HG03097 (cell line): ENCODE data around the gene VPS41.
"Not testable (repeated sequence)": the region's sequence is repeated elsewhere in the genome, so short reads cannot be mapped to it uniquely, and the experiment has no call there.

ENCODE experiments used
- ATAC-seq: cut with Tn5 transposase; IDR thresholded peaks from one replicate; pipeline ENCODE4 v1.9.1; 2021; ENCODE audit not compliant: unreplicated experiment, low FRiP score

VPS41 gene

DNA sequence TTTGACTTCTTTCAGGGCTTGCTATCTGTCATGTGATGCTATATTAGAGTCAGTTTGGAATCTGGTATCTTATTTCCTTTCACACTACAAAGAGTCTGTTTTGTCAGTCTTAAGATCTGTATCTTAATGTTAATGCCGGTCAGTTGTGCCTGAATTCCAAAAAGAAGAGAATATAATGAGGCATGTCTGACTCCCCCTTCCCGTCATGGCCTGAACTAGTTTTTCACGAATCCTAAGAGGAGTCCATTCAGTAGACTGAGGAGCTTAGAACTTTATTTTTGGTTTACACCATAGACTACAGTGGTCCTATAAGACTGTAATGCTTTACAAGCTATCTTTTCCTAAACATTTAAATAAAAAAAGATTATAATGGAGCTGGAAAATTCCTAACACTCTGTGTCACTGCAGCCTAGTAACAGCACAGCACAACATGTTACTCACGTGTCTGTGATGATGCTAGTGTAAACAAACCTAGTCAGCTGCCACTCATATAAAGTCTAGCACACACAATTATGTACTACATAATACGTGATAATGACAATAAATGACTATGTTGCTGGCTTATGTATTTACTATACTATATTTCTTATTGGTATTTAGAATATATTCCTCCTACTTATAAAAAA lies 50.6 kb downstream of the VPS41 start:
- no peak for ATAC-seq

DNA sequence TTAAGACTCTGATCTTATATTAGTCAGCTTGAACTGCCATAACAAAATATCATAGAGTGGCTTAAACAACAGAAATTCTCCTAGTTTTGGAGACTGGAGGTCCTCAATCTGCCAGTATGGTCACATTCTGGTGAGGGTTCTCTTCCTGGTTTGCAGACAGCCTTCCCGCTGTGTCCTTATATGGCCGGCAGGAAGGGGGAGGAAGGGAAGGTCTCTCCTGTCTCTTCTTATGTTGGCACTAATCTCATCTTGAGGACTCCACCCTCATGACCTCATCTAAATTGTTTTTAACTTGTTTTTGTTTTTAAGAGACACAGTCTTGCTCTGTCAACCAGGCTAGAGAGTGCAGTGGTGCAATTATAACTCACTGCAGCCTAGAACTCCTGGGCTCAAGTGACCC lies 53.1 kb downstream of the VPS41 start:
- ATAC-seq, result no peak

DNA sequence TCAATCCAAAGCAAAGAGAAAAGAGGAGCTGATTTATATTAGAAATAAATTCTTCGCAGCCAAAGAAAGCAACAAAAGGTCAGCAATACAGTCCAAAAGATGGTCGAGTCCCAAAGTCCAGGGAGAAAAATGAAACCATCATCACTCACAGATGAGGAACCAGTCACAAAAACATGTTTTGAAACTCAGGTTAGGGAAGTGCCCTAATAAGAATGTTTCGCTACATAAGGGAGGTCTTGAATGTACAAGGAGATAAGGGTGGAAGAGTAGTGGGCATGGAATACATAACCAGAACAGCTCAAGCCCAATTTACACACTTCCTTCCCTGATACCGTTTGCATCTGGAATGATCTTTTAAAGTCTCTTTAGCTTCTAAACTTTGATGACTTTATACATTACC lies 53.6 kb downstream of the VPS41 start:
- ATAC-seq, result no peak

DNA sequence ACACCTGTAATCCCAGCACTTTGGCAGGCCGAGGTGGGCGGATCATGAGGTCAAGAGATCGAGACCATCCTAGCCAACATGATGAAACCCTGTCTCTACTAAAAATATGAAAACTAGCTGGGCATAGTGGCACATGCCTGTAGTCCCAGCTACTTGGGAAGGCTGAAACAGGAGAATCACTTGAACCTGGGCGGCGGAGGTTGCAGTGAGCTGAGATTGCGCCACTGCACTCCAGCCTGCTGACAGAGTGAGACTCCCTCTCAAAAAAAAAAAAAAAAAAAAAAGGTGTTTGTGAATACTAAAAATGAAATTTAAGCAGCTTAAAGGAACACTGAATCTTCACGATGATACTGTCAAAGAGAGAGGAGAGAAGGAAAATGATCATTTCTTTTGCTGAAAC lies 54.0 kb downstream of the VPS41 start:
- ATAC-seq, result not testable (repeated sequence)

DNA sequence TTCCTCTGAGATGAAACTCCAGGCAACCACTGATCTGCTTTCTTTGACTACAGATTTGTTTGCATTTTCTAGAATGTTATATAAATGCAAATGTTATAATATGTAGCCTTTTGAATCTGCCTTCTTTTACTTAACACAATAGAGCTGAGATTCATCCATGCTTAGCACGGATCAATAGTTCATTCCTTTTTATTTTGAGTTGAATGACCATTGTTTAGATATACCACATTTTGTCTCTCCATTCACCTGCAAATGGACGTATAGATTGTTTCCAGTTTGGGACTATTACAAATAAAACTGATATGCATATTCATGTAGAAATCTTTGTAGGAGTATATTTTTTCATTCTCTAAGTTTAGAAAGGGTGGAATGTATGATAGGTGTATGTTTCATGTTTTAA lies 57.7 kb downstream of the VPS41 start:
- no peak for ATAC-seq

DNA sequence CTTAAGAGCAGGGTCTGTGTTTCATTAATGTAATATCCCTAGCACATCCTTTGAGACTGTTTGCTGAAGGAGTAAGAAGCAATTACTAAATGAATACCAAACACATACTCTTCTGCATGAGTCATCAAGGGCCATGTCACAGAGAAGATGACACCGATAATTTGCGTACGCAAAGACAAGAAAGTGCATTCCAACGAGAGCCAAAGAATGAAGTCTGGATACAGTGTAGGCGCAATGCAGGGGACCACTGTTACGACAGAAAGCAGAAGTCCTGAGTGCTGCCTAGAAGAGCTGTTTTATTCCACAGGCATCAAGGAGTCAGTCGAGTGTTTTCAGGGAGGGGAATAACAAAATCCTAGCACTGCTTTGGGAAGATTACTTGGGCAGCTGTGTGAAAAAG lies 62.7 kb downstream of the VPS41 start:
- ATAC-seq, result no peak

DNA sequence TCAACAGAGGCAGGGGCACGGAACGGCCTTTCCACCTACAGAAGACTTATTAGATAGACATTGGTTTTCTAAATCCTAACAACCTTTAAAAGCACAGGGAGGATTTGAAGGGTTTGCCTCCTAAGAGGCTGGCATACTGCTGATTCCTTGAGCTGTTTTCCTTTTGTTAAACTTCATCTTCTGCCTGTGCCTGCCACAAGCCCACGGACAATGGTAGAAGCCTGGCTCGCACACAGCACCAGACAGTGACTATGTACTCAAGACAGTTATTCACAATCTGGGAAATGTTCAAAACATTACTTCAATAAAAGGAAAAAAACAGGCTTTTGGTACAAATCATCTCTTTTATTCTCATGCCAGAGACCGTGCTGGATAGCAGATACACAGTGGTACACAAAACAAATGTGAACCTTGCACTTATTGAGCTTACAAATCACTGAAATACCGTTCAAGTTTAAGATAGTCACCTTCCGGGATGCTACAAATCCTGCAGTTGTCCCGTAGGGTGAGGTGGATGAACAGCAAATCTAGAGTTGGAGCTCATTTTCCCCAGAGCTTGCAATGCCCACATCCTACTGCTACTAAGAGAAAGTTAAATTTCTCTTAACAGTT lies 63.9 kb downstream of the VPS41 start:
- no peak for ATAC-seq

DNA sequence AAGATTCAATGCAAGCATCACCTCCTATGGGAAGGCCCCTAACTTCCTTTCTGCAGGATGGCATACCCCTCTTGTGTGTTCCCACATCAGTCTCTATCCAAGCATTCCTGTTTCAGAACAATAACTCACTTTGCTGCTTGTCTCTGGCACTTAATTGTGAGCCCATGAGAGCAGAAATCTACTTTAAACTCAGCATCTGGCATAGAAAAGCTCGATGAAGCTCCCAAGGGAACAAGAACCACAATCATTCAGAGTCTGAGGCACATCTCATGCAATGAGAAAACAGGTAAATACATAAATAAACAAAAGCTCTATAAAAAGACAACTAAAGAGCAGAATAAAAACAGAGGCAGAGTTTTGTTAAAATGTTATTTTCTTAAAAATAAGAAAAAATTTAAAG lies 66.2 kb downstream of the VPS41 start:
- no peak for ATAC-seq

DNA sequence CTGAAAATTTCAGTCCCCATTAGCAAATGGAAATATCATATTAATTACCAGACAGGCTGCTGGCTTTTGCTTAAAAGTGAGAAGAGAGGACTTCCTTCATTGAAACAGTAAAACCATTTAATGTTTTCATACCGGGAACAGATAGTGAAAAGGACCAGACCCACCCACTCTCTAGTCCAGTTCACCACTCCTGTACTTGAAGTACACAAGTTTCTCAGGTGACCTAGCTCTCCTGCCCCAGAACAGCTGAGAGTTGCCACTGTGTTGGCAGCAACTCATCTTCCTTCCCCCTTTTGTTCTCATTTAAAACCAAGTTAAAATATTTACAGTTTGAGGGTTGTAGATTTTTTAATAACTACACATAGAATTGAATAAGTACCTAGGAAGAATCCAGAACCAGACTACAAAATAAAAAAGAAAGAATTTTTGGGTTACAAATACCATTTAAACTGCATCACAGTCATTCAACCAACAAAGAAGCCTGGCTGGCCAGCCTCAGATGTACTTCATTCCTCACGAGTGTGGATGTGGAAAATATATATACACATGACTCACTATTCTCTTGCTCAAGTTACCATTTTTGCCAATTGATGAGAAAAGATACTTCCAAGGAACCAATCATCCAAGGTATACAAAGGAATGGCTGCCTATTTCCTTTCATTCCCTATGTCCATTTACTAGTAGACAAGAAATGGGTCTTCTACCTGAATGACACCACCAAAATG lies 68.1 kb downstream of the VPS41 start:
- no peak for ATAC-seq

DNA sequence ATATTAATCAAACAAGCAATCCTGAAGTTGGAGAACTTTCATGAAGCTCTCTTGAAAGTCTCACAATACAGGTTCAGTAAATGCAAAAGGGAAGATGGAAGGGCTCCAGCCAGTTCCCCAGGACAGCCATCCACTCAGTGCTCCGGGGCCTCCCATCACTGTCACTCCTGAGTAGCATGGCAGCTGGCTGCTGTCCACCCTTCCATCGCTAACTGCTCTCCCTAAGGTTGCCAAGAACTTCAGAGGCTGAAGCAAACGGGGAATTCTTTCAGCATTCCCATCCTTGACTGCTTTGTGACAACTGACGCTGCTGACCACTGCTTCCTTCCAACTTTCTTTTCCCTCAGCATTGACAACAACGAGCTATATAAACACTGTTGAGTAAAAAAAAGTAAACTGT lies 69.1 kb downstream of the VPS41 start:
- no peak for ATAC-seq

DNA sequence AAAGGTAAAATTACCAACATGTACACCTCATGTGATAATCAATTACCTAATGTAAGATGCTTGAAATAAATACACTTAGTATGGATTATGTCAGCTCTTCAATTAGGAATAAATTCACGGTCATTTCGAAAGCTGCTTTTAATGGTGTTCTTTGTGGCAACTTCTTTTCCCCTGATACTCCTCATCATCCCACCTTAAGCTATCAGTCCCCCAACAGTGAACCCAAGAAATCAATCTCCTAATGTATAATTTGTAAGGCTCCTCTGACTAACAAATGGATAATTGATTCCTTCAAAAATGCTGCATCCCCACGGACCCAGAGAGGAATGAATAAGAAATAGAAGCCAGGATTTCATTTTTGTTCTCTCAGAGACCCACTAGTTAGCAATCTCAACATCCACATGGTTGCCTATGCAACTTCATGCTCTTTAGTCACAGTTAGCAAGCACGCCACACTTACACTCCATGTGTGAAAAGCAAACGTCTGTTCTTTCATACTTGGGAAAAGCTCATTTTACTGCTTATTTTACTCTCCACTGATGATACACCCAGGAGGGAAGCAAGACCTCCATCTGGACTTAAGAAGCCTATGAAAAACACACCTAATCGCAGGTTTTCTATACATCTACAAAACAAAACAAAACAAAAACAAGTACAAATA lies 70.1 kb downstream of the VPS41 start:
- ATAC-seq, result no peak

DNA sequence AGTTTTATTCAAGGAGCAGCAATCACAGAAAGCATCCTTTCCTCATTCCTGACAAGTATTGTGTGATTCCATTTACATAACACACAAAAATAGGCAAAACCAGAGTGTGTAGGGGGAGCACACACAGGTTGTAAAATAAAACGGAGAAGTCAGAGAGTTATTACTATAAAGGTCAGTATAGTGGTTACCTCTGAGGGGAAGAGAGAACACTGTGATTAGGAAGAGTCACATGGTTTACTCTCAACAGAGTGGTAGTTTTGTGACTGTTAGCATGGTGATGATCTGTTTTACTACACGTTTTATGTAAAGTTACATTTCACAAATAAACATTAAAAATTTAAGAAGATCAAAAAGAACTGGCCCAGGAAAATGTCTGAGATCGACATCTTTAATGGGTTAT lies 74.6 kb downstream of the VPS41 start:
- ATAC-seq, result no peak

DNA sequence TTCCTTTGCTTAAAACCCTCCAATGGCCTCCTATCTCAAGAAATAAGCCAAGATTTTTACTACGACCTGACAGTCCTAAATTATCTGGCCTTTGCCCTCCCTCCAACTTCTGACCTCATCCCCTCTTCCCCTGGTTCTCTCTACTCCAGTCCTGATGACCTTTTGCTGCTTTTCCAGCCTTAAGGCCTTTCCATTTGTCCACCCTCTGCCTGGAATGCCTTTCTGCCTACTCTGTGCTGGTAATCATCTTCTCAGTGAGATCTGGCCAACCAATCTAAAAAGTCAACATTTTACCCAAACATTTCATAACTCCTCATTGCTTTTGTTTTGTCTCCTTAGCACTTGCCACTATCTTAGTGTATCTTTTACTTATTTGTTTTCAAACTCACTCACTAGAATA lies 75.7 kb downstream of the VPS41 start:
- ATAC-seq, result no peak

DNA sequence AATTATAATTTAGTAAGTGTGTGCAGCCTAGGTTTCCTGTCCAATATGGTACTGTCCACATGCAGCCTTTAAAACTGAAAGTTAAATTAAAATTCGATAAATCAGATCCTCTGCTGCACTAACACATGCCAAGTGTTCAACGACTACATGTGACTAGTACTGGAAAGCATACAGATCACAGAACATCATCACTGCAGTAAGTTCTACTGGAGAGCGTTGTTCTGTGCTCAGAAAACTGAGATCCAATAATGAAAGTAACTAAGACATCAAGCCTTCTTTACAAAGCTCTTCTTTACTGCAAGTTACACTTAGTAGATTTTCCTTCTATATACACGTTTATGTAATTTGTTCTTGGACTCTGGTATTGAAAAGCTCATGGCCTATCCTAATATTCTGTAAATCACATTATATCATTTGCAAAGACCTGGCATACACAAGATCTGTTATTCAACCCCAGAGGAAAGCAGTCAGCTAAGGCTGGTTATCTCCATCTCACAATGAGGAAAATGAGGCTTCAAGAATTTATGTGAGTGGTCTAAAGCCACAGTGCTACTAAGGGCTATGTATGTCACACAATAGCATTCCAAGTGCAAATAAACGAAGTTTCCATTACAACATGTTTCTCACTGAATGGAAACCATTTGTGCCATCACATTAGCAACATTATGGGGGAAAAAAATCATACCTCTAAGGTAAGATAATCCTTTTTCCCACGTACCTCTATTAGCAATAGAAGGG lies 77.6 kb downstream of the VPS41 start:
- no peak for ATAC-seq

DNA sequence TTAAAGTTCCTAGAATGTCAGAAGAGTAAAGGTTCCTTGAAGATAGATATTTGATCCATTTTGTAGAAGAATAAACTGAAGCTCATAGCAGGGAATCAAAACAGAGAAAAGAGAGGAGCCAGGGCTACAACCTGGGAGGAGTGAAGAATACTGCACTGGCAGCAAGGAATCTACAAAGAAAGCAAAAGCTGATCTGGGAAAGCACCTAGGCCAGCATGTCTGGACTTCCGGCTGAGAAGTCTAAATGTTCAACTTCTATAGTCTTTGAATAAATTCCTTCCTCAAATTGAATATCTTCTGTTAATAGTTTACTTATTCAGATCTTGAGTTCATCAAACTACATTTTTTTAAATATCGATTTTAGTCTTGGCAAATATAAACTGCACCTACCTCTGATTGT lies 78.2 kb downstream of the VPS41 start:
- no peak for ATAC-seq

DNA sequence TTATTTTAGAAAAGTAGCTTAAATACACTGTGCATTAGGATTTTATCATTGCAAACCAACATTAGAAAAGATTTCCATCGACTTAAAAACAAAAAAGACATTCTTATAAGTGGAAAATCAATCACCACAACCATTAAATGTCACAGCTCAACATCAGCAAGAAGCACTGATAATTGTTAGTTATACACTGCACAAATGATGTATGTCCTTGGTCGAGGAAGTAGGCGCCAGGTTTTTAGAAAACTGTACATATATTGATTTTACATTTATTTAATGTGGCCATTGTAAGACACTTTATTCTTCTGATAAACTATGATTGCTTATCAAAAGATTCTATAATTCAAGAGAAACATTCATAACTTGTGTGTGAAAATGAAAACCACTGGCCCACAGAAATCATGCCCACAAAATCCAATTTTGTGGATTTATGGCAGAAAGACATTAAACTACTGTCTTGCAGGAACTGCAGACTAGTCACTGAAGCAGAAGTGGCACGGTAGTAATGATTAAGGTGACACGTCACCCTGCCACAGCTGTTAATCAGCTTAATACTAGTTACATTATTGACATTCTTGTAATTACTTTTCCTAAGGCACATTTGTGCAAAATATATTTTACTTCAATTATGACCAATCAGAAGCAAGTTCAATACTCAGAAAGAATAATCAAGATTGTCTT lies 79.4 kb downstream of the VPS41 start:
- ATAC-seq, result no peak

DNA sequence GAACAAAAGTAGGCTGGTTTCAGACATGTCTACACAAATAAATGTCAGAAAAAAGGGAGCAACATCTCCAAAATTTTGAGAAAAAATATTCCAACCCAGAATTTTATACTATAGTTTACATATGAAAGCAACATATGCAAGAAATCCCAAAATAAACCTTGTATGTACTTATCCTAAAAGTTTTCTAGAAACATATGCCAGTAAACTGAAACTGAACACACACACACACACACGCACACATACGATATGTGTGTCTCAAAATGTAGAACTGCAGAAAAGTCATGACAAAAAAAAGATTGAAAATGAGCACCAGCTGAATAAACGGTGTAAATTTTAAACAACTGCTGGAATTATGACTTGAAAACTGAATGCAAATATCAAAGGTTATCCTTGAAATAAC lies 81.0 kb downstream of the VPS41 start:
- ATAC-seq, result no peak

DNA sequence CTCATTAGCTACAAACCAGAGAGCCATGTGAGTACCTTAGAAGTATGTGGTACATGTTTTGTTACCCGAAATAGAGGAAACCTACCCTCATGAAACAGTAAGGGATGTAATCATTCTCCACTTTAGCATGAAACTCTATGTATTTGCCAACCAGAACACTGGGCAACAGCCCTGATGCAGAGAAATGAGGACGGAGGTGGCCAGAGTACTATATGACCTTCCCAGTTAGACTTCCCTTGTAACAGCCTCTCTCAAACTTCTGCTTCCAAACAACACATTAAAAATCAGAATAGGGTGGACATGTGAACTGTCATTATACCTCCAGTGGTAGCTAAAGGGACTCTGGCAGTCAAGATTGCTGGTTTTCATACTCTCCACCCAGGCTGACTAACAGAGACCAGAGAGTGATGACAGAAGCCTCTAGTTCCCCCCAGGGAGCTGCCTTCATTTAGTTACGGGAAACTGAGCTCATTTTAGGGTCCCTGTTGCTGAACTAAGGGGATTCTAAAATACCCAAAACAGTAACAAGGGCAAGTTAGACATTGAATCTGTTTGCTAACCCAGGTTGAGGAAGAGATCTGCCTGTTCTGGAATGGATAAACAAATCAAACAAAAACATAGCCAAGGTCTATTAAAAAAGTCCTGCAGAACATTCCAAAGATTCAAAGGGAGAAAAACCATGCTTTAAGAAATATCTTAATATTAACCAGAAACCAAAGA lies 83.1 kb downstream of the VPS41 start:
- no peak for ATAC-seq

DNA sequence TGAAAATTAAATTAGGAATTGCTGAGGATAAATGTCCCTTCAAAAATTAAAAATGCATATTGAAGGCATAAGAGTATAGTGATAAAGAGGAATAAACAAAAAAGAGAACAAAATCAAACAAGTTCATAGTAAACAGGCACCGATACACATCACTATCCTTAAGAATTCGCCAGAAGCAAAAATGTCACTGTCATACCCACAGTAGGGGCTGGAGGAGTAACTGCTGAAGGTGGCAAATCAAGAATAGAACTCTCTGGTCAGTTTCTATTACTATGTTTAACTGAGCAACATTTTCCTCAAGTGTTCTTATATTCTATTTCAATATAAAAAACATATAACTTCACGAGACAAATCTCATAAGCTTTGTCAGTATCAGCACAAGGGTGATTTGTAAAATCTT lies 84.0 kb downstream of the VPS41 start:
- ATAC-seq, result no peak

DNA sequence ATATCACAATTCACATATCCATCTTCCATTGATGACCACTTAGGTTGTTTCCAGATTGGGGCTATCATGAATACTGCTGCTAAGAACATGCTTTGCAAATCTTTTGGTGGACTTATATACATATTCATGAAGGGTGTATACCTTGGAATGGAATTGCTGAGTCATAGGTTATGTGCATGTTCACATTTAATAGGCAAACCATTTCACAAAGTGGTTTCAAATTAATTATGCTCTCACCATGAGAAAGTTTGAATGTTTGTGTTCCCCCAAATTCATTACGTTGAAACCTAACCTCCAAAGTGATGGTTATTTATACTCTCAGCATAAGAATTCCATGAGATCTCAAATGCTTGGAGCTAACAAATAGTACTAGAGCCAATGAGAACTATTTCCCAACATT lies 86.4 kb downstream of the VPS41 start:
- no peak for ATAC-seq
